Measurements from ENCODE around the gene GRAMD1B.
A peak's percentile ranks its signal among the peaks of the same experiment; 100 is the strongest.

The GRAMD1B gene

GRCh38 chr11:123478352-123478987 lies 48.4 kb downstream of the GRAMD1B start:
- DNase-seq = peak; percentile 64

DNA sequence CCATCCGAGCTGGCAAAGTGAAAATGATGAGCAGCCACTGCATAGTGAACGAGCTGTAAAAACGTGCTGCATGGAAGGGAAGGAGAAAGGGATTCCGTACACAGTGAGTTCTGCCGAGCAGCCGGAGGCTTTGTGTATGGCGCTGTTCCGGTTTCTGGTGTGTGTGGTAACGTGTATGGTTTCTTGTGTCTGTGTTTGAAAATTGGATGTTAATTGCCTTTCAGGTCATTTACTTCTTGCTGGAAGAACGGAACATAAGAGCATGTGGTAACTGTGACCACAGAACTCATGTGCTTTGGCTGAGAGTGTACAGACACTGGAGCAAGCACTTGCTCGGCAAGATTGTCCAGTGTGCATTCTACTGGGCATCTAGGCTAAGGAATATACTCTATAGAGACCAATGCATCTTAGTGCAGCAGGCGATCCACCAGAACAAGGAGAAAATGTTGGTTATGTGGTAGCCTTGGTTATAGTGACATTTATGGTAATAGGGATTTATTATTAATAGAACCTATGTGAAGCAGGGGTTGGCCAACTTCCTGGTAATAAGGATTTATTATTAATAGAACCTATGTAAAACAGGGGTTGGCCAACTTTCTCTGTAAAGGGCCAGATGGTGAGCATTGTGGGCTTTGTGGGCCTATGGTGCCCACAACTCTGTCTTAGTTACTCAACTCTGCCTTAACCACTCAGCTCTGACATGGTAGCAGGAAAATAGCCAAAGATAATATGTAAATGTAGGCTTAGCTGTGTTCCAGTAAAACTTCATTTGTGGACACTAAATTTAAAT lies 49.2 kb downstream of the GRAMD1B start:
- DNase-seq = peak; percentile 15

DNA sequence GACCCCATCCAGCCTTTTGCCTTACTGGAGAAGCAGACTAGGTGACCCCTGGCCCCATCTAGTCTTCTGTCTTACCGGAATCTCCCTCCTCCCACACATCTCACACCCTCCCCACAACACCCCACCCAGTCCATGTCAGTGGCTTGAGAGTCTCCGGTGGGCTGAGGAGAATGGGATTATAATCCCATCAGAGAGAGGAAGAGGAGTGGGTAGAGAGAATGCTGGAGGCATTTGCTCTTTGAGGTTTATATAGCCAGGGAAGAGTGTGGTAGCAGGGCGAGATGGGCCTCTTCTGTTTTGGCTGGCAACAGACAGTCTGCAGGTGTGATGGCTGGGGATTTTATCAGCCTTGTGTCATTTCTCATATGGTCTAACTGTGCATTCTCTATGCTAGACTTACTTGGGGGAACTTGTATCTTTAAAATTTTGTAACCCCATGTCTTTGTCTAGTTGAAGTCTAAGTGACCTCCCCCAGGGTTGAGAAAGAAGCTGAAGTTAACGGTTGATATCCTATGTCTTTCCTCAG lies 50.3 kb downstream of the GRAMD1B start:
- DNase-seq = no peak

GRCh38 chr11:123480882-123481281 lies 50.8 kb downstream of the GRAMD1B start:
- DNase-seq = no peak

- no peak for DNase-seq
Observed at GRCh38 chr11:123481640-123482039, 51.6 kb downstream of the GRAMD1B start.

GRCh38 chr11:123482218-123482617 lies 52.1 kb downstream of the GRAMD1B start:
- no peak for DNase-seq

- DNase-seq = no peak
Observed at GRCh38 chr11:123483058-123483457, 53.0 kb downstream of the GRAMD1B start.

GRCh38 chr11:123483466-123483865 lies 53.4 kb downstream of the GRAMD1B start:
- DNase-seq = no peak

- DNase-seq = no peak
Observed at GRCh38 chr11:123484448-123484847, 54.4 kb downstream of the GRAMD1B start.

- no peak for DNase-seq
Observed at GRCh38 chr11:123487157-123487744, 57.2 kb downstream of the GRAMD1B start.

DNA sequence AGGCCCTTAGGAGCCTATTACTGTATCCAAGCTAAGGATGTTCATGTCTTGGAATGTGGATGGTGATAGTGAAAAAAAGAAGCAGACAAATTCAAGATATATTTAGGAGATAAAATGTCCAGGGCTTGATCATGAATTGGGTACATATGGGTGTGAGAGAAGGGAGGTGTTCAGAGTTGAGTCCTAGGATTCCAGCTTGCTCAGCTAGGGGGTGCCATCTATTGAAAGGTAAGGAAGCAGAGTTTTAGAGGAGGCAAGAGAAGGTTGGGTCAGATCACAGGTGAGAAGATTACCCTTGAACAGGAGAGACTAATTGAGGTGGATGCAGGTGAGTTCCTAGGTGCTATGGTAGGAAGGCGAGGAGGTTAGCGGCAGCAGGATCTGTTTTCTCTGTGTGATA lies 60.5 kb downstream of the GRAMD1B start:
- DNase-seq = no peak

GRCh38 chr11:123491241-123491640 lies 61.2 kb downstream of the GRAMD1B start:
- no peak for DNase-seq

GRCh38 chr11:123493349-123494063 lies 63.4 kb downstream of the GRAMD1B start:
- DNase-seq = no peak

DNA sequence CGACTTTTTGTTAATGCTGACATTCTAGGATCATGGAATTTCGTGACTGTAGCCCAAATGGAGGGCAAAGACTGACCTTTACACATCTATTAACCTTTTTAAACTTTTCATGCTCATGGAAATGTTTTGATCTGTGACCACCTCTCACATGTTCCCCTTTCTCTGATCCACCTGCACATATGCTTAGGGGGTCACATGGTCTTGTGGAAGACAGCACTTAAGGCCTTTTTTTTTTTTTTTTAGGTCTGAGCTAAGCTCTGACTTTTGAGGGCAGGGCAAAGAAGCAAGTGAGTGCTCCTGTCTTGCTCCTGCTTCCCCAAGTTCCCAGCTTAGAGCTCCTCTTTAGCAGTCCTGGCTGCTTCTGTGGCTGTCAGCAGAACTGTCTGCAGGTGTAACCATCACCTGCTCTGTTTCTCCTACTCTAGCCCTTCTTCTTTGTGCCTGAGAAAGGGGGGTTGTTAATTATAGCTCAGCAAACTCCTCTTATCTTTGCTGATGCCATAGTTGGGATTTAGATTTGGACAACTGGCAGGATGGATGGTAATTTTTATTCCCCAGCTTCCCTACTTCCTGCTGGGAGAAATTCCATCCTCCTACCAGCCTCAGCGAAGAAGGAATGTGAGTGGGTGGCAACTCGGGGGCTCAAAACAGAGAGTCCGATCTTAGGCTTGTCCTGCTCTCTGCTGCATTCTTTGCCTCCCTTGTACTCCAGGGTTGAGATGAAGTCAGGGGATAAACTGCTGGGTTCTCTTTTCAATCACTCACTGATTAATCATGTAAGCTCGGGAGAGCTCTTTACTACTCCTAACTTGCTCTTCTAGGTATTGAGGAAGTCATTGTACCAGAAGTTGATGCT lies 64.4 kb downstream of the GRAMD1B start:
- DNase-seq = no peak

- no peak for DNase-seq
Observed at GRCh38 chr11:123504401-123504800, 74.3 kb downstream of the GRAMD1B start.

GRCh38 chr11:123505546-123506299 lies 75.7 kb downstream of the GRAMD1B start:
- DNase-seq = no peak

- DNase-seq = no peak
Observed at GRCh38 chr11:123507043-123507442, 77.0 kb downstream of the GRAMD1B start.

- no peak for DNase-seq
Observed at GRCh38 chr11:123509737-123510578, 79.9 kb downstream of the GRAMD1B start.

GRCh38 chr11:123510579-123510905 lies 80.5 kb downstream of the GRAMD1B start:
- DNase-seq = no peak

GRCh38 chr11:123511037-123511870 lies 81.2 kb downstream of the GRAMD1B start:
- peak; percentile 62 for DNase-seq

All from CD4-positive, alpha-beta T cell treated with Interleukin-12 subunit alpha and Interleukin-12 subunit beta, for 1 hour (primary cell).